RPMI8226 (cell line): ENCODE results near the gene GPR176.

Experiments
- DNase-seq: peaks from one replicate; pipeline ENCODE4 v3.0.0-alpha.2; 2015

The GPR176 gene

DNA sequence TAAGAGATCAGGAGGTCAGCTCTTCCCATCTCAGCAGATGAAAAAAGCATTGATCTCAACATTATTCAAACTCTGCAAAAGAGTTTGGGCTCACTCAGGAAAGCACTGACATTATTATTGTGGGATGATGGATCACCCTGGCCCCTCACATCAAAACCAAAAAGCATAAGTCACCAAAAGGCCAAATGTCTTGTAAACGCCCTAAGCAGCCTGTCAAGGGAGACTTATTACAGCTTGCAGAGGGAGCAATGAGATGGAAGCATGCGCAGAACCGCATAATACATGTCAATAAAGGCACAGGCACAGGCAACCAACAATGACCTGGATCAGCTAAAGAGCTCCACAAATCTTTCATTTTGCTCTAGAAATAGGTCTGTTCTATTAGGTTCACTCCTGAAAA lies 142.0 kb downstream of the GPR176 start:
- no peak for DNase-seq

DNA sequence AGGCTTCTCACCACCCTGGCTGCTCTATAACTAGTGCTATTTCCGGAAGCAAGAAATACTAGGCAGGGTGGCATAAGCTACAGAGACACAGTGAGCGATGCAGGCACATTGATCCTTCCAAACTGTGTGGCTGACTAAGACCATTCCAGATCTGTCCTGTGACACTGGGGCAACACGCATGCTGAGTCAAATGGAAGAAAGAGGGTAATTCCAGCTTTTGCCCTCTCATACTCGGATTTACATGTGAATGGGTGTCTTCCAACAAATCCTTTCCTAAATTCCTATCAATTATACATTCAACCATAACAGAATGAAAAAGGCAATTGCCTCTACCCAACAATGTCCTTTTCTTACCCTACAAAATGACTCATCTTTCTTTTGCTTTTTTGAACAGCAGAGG lies 142.6 kb downstream of the GPR176 start:
- no peak for DNase-seq

DNA sequence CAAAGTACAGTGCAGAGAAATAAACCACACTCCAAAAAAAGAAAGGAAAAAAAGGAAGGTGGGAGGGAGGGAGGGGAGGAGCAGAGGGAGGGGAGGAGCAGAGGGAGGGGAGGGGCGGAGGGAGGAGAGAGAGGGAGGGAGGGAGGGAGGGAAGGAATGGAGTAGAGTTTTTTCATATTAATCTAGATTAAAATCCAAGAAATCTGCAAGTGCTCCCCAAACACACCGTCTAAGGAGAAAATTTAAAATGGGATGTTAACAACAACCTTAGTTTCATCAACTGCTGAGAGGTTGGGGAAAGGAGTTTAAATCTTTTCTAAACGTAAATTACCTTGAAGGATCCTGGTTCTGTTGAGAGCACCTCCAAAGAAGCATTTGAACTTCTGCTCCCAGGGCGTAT lies 144.0 kb downstream of the GPR176 start:
- no peak for DNase-seq

DNA sequence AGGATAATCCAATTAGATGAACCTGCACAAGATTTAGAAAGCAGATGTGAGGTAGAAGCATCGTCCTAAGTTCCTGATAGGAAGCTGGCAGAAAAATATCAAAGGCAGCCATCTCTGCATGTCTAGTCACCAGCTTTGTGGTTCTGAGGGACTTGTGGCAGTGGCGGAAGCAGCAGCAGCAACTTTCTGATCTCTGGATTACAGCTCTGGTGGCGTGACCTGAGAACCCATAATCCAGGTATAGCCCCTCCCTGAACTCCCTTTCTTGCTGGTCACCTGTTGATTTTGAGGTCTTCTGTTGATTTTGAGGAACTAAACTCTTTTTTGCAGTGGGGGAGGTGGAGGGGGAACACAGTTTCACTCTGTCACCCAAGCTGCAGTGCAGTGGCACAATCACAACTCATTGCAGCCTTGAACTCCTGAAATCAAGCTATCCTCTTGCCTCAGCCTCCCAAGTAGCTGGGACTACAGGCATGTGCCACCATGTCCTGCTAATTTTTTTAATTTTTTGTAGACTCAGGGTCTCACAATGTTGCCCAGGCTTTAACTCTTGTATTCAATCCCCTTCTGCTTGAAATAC lies 145.3 kb downstream of the GPR176 start:
- no peak for DNase-seq

DNA sequence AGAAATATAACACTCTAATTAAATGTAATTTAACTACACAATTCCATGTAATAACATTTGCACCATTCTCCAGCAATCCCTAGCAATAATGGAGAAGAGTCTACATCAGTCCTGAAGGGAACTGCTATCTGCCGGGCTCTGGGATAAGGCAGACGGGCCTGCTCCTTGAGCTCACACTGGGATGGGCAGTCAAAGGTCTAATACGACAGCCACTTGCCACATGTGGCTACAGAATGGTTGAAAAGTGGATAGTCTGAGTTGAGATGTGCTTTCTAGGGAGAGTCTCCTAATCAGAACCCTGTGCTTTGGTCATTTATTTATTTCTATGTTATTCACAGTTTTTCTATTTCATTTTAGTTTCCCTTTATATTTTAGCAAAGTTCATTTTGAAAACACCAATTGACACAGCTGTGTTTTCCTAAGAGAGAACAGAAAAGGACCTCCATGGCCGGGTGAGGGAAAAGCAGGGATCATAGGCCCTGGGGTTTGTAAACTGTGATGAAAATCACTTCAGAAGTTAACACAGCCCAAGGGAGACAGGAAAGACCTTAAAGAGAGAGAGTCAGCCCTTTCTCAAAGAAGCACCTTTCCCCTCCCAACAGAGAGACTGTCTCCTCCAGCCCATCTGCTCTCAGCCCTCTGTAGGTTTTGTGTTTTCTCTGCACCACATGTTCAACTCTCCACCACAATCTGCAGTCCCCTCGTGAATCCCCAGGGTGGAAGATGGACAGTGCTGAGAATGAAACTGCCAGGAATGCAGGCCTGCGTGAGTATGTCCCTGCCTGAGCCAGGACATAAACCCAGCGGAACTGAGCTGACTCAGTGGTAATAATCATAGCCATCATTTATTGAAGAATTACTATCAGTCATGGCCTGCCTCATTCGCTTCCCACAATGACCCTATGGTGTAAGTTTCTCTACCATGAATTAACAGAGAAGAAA lies 149.0 kb downstream of the GPR176 start:
- no peak for DNase-seq

DNA sequence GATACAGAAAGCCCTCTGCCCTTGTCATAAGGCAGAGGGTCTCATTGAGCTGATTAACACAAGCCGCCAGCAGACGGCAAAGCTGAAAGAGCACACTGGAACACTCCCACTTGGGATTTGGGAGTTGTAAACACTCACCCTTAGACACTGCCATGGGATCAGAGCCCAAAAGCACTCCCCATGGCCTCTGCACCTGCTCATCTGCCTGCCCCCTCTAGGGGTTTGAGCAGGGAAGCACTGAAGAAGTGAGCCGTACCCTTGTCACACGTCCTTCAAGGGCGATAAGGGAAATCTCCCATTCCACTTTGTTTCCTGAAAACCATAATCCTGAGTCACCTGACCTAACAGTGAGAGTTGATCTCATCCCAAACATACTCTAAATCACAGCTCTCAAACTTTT lies 152.1 kb downstream of the GPR176 start:
- no peak for DNase-seq

DNA sequence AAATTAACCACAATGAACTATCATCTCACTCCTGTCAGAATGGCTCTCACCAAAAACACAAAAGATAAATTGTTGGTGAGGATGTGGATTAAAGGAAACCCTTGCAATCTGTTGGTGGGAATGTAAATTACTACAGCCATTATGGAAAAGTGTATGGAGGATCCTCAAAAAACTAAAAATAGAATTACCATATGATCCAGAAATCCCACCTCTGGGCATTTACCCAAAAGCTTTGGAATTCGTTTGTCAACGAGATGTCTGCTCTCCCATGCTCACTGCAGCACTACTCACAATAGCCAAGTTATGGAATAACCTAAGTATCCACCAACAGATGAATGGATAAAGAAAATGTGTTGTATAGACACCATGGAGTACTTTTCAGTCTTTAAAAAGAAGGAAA lies 159.1 kb downstream of the GPR176 start:
- no peak for DNase-seq

DNA sequence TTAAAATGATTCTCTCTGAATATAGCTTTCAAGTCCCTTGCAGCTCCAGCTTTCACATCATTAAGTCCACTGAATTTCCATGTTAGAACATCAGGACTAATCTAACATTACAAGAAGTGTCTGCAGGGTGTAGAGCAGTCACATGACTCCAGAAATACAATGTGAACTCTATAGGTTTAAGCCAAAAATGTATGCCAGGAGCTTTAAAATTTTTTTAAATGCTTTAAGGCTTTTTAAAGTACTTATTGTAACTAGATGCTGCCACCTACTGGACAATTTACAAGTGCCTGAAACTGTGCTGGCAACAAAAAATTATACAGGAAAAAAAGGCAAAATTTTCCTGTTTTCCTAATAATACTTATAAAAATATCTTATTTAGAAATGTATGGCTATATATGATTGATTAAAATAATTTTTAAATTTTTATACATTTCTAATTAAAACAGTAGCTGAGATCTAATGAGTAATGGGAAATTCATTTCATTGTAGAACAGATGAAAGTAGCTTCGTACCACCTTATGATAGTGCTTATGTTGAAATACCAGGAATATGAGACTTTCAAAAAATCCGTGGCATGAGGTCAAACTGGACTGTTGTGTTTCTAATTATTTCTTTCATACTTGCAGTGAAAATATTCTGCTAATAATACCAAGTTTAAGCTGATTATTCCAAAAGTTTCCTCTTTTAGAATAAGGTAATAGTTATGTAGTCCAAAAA lies 163.1 kb downstream of the GPR176 start:
- DNase-seq, result peak; percentile 45

DNA sequence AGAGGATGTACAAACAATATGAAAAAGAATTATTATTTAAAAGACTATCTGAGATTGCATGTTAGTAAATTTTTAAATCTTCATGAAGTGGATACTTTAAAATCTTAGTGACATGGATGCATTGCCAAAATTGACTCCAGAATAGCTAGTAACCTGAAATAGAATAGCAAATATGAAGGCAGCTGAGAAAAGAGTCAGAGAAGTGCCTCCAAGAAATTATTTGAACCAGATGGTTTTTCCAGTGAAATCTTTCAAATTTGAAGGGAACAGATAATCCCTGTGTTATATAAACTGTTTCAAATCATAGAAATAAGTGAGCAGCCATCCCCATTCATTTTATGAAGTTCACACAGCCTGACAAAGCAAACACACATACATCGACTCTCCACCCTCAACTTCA lies 167.1 kb downstream of the GPR176 start:
- no peak for DNase-seq

DNA sequence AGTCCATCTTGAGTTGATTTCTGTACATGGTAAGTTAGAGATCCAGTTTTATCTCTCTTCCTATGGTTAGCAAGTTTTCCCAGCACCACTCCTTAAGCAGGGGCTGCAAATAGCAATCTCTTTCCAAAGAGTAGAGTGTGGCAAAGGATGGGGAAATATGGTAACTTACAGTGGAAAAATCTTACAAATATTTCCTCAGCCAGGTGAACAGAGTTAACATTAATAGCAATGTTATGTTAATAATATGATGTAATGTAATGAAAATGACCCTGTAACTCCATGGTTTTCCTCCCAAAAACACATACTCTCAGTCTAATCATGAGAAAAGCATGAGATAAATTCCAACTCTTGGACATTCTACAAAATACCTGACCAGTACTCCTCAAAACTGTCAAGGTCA lies 167.8 kb downstream of the GPR176 start:
- no peak for DNase-seq
